Measurements from ENCODE around the gene R3HCC1L. TPM values are rescaled to one million over a fixed set of nuclear protein-coding genes. Genes with fewer than 3 reads are reported as not detected.

R3HCC1L gene
- total RNA-seq, 1 donor from 2014 or later: 16.9 TPM

GRCh38 chr10:98262571-98262970 lies 128.1 kb downstream of the R3HCC1L start:
- peaks cover 1% of the 10 kb centered on the region for H3K27me3 Mint-ChIP-seq (ENCODE audit: low read depth)
- DNase-seq (ENCODE audit: low spot score in 2 of 2, unreplicated experiment in 2 of 2): no peak
- TF ChIP-seq, protein P1, sequence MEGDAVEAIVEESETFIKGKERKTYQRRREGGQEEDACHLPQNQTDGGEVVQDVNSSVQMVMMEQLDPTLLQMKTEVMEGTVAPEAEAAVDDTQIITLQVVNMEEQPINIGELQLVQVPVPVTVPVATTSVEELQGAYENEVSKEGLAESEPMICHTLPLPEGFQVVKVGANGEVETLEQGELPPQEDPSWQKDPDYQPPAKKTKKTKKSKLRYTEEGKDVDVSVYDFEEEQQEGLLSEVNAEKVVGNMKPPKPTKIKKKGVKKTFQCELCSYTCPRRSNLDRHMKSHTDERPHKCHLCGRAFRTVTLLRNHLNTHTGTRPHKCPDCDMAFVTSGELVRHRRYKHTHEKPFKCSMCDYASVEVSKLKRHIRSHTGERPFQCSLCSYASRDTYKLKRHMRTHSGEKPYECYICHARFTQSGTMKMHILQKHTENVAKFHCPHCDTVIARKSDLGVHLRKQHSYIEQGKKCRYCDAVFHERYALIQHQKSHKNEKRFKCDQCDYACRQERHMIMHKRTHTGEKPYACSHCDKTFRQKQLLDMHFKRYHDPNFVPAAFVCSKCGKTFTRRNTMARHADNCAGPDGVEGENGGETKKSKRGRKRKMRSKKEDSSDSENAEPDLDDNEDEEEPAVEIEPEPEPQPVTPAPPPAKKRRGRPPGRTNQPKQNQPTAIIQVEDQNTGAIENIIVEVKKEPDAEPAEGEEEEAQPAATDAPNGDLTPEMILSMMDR (IDR thresholded peaks at IDR 0.05; ENCODE audit: unreplicated experiment): no peak

DNA sequence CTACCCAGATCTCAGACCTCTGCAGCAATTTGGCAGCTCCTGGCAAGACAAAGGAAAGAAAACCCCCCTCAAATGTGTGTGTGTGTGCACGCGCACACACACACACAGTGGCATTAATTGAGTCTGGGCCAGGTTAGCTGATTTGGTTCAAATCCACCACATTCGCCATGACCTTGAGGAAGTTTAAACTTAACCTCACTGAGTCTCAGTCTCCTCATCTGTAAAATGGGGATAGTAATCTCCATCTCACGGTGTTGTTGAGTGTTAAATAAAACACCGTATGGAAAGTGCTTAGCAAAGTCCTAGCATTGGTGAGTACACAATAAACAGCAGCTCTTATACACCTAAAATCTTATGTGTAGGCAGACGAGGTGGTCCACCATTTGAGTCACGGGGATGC lies 128.6 kb downstream of the R3HCC1L start:
- H3K36me3 Mint-ChIP-seq: no peaks in the 10 kb centered on the region
- peaks cover 1% of the 10 kb centered on the region for H3K27me3 Mint-ChIP-seq (ENCODE audit: low read depth)
- H3K4me3 Mint-ChIP-seq: no peak overlapping the region
- no peaks in the 10 kb centered on the region for H3K9me3 Mint-ChIP-seq
- H3K27ac Mint-ChIP-seq: no peak overlapping the region
- peaks cover 20% of the 10 kb centered on the region for H3K4me1 Mint-ChIP-seq
- DNase-seq (ENCODE audit: low spot score in 2 of 2, unreplicated experiment in 2 of 2): no peak
- TF ChIP-seq, protein P1 (IDR thresholded peaks at IDR 0.05; ENCODE audit: unreplicated experiment): no peak

More at GRCh38 chr10:98262571-98262970, 128.1 kb downstream of the R3HCC1L start:
- Mint-ChIP-seq H3K4me1 (peaks cover 17% of the 10 kb centered on the region), H3K9me3 (no peaks in the 10 kb centered on the region), H3K27ac (no peak overlapping the region), H3K36me3 (no peaks in the 10 kb centered on the region), H3K4me3 (no peak overlapping the region)

DNA sequence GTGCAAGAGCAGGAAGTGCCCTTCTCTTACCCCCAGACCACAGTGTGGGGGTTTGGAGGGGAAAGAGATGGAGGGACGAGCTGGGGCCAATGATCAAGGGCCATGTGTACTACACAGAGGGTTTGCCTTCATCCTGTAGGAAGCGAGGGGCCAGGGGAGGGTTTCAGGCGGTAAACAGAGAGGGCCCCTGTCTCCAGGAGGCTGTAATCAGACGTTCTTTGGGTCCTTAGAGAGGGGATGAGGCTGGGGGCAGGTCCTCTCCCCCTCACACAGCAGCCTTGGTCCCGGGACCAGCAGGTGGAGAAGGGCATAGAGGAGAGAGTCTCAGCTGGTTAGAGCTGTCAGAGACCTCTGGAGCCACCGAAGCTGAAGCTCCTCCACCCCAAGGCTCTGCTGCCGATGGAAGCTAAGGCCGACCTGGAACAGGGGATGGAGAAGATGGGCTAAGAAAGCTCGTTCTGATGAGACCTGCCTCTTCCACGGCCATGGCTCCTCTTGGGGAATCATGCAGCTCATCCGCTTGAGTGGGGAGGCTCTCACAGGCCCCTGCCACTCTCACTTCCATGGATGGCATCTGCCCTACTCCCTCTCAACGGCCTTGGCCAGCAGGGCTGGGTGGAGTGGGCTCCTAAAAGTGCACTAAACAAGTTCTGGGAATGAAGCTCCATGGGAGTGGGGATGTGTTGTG lies 130.1 kb downstream of the R3HCC1L start:
- TF ChIP-seq, protein P1 (IDR thresholded peaks at IDR 0.05; ENCODE audit: unreplicated experiment): no peak
- no peak for DNase-seq (ENCODE audit: low spot score in 2 of 2, unreplicated experiment in 2 of 2)
- H3K27ac Mint-ChIP-seq: no peak overlapping the region

DNA sequence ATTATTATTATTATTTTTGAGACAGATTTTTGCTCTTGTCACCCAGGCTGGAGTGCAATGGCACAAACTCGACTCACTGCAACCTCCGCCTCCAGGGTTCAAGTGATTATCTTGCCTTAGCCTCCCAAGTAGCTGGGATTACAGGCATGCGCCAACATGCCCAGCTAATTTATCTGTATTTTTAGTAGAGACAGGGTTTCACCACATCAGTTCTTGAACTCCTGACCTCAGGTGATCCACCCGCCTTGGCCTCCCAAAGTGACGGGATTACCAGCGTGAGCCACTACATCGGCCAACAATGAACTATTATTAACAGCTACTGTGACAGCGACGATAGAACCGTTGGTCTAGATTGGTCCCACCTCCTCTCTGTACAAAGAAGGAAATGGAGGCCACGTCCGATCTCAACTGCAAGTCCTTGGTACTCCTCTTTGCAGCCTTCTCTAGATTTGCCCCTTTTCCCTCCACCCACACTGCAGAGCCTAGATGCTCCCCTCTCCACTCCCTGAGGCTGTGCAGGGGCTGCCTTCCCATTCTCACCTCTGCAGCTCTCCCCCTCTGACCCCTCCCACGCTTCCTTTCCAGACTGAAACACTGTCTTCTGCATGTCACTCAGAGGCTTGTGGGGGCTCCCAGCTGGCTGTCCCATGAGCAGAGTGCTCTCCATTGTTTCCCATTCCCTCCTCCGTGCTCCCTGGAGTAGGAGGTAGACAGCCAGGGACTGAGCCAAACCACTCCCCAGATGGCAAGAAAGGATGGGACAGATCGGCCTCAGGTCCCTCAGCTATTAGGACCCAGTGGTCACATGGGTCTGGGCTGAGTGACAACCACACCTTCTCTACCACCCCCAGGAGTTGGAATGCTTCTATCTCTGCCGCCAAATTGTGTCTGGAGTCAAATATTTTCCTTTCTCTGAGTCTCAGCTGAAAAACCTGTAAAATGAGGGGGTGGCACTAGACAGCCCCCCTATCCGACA lies 131.2 kb downstream of the R3HCC1L start:
- H3K4me3 Mint-ChIP-seq: no peak overlapping the region

More for the DNA sequence above, 130.1 kb downstream of the R3HCC1L start:
- no peak overlapping the region for H3K4me3 Mint-ChIP-seq
- H3K4me1 Mint-ChIP-seq: peaks cover 28% of the 10 kb centered on the region
- H3K9me3 Mint-ChIP-seq: no peaks in the 10 kb centered on the region
- no peaks in the 10 kb centered on the region for H3K36me3 Mint-ChIP-seq
- peaks cover 1% of the 10 kb centered on the region for H3K27me3 Mint-ChIP-seq (ENCODE audit: low read depth)

DNA sequence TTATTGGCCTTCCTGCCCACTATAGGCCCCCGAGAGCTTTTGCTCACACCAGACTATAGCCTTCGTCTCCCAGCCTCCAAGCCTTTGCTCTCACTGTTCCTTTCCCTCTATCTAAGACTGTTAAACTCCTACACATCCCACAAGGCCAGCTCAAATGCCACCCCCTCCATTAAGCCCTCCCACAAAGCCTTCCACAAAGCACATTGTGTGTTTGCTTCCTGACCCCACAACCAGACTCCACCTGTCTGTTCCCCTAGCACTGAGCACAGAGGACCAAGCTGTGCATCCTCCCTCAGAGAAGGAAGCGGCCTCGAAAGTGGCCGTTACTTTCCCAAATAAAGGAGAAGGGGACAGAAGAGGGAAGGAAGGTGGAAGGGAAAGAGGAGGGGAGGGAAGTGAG lies 132.2 kb downstream of the R3HCC1L start:
- peaks cover 38% of the 10 kb centered on the region for H3K4me1 Mint-ChIP-seq
- H3K27me3 Mint-ChIP-seq (ENCODE audit: low read depth): peaks cover 1% of the 10 kb centered on the region

More for the DNA sequence above, 131.2 kb downstream of the R3HCC1L start:
- no peaks in the 10 kb centered on the region for H3K9me3 Mint-ChIP-seq
- peaks cover 1% of the 10 kb centered on the region for H3K27me3 Mint-ChIP-seq (ENCODE audit: low read depth)
- DNase-seq (ENCODE audit: low spot score in 2 of 2, unreplicated experiment in 2 of 2): no peak
- H3K36me3 Mint-ChIP-seq: no peaks in the 10 kb centered on the region
- TF ChIP-seq, protein P1 (IDR thresholded peaks at IDR 0.05; ENCODE audit: unreplicated experiment): no peak
- peaks cover 38% of the 10 kb centered on the region for H3K4me1 Mint-ChIP-seq
- peak overlapping the region; percentile 28 for H3K27ac Mint-ChIP-seq

More for the DNA sequence above, 132.2 kb downstream of the R3HCC1L start:
- DNase-seq (ENCODE audit: low spot score in 2 of 2, unreplicated experiment in 2 of 2): no peak
- Mint-ChIP-seq H3K4me3 (peak overlapping the region; percentile 47), H3K9me3 (no peaks in the 10 kb centered on the region), H3K36me3 (no peaks in the 10 kb centered on the region), H3K27ac (no peak overlapping the region)
- TF ChIP-seq, protein P1 (IDR thresholded peaks at IDR 0.05; ENCODE audit: unreplicated experiment): no peak

All from mesothelial cell of epicardium (in vitro differentiated cells).